Measurements from ENCODE around the gene PPIL3. TPM values are rescaled to one million over a fixed set of nuclear protein-coding genes. Genes with fewer than 3 reads are reported as not detected.

PPIL3 gene
- total and polyA plus RNA-seq, 2 donors (not counting 3 experiments of a cell fraction or from before 2014, with no cell fraction given): 25.0 to 27.1 TPM

GRCh38 chr2:200860092-200860795 lies 28.6 kb downstream of the PPIL3 start:
- Histone ChIP-seq H3K27me3 (ENCODE audit: control insufficient read depth in 2 of 2, insufficient read depth in 2 of 2, low read length in 2 of 2) (no peaks in the 10 kb centered on the region), H3K4me2 (ENCODE audit: insufficient read depth, low read length) (peak overlapping the region; percentile 95), H3K27ac (ENCODE audit: insufficient read depth, low read depth, low read length) (no peak overlapping the region), H3K9me3 (replicated peaks; ENCODE audit: control insufficient read depth, insufficient read depth, low read length) (no peaks in the 10 kb centered on the region), H3K36me3 (ENCODE audit: control insufficient read depth in 2 of 2, extremely low read depth in 1 of 2, insufficient read depth in 2 of 2, low read length in 2 of 2) (peaks cover 31 to 32% of the 10 kb centered on the region in 2 experiments), H3K9me1 (replicated peaks; ENCODE audit: control insufficient read depth, extremely low read depth, insufficient read depth, low read length) (no peaks in the 10 kb centered on the region), H4K20me1 (replicated peaks; ENCODE audit: control insufficient read depth, extremely low read depth, insufficient read depth, low read length) (peaks cover 17% of the 10 kb centered on the region), H3K4me3 (replicated peaks in 1 of 3; ENCODE audit: insufficient read depth in 1 of 3, low read depth in 1 of 3, low read length in 3 of 3) (peak overlapping the region in 1 of 3 experiments; percentile 20), H3K9ac (replicated peaks; ENCODE audit: extremely low read depth, insufficient read depth, low read length) (peak overlapping the region; percentile 63), H2AFZ (ENCODE audit: low read depth, low read length) (no peak overlapping the region), H3K79me2 (ENCODE audit: control insufficient read depth, insufficient read depth, low read length) (peaks cover 80% of the 10 kb centered on the region), H3K4me1 (ENCODE audit: control insufficient read depth, extremely low read depth, insufficient read depth, low read length) (peaks cover 23% of the 10 kb centered on the region)
- intact Hi-C loops (cut with micrococcal nuclease) (loop anchor here (5.0 kb wide), 1 partner anchor 93 kb away; no protein-coding TSS in a partner anchor), dilution Hi-C loops (cut with MboI; ENCODE audit: extremely low pct_ligation_motif_present, low sequenced_read_pairs) (no loop called here)
- POLR2A ChIA-PET: no interaction called here
- peak; percentile 49 for DNase-seq (ENCODE audit: low read depth, low spot score)
- no peak for TF ChIP-seq POLR2A (IDR thresholded peaks at IDR 0.05; ENCODE audit: low read depth, low read length)
- TF ChIP-seq MYC (IDR thresholded peaks at IDR 0.05; ENCODE audit: low read depth, low read length): no peak
- no peak for TF ChIP-seq POLR2AphosphoS5 (IDR thresholded peaks at IDR 0.05; ENCODE audit: insufficient read depth, low read depth, low read length)
- no peak for TF ChIP-seq FOS (IDR thresholded peaks at IDR 0.05; ENCODE audit: borderline replicate concordance, insufficient read depth, low read length)
- TF ChIP-seq GATA2 (IDR thresholded peaks at IDR 0.05; ENCODE audit: insufficient read depth, insufficient read length, low read depth, low read length): no peak
- TF ChIP-seq CTCF (IDR thresholded peaks at IDR 0.05; ENCODE audit: extremely low read depth in 1 of 2, insufficient read depth in 1 of 2, low read depth in 1 of 2, low read length in 2 of 2): no peak
- no peak for TF ChIP-seq EZH2 (IDR thresholded peaks at IDR 0.05; ENCODE audit: borderline replicate concordance, low read depth, low read length, severe bottlenecking)
- no peak for TF ChIP-seq JUN (IDR thresholded peaks at IDR 0.05; ENCODE audit: borderline replicate concordance, insufficient read depth, insufficient read length, low read depth)
- no TSS peak for BruUV-seq (replicated peaks)
- FAIRE-seq: peak; percentile 53
- CTCF ChIA-PET: no interaction called here
